GM12874 (cell line): ENCODE results near the gene MAGEB4.

Source experiments
- TF ChIP-seq, protein P1 (sequence below): IDR thresholded peaks from 2 replicates; pipeline ENCODE4 v1.5.1; 2011; ENCODE audit warnings: low read depth, mild to moderate bottlenecking, control low read depth, low read length, moderate library complexity; ENCODE audit not compliant: insufficient read depth

The MAGEB4 gene

GRCh38 chrX:30283456-30284200 is 41.8 kb downstream of the MAGEB4 start:
- TF ChIP-seq, protein P1, sequence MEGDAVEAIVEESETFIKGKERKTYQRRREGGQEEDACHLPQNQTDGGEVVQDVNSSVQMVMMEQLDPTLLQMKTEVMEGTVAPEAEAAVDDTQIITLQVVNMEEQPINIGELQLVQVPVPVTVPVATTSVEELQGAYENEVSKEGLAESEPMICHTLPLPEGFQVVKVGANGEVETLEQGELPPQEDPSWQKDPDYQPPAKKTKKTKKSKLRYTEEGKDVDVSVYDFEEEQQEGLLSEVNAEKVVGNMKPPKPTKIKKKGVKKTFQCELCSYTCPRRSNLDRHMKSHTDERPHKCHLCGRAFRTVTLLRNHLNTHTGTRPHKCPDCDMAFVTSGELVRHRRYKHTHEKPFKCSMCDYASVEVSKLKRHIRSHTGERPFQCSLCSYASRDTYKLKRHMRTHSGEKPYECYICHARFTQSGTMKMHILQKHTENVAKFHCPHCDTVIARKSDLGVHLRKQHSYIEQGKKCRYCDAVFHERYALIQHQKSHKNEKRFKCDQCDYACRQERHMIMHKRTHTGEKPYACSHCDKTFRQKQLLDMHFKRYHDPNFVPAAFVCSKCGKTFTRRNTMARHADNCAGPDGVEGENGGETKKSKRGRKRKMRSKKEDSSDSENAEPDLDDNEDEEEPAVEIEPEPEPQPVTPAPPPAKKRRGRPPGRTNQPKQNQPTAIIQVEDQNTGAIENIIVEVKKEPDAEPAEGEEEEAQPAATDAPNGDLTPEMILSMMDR = no peak
